Endothelial cell of hepatic sinusoid (primary cell): Measurements from ENCODE around the gene FAM98C.
"Not testable (repeated sequence)": the region's sequence is repeated elsewhere in the genome, so short reads cannot be mapped to it uniquely, and the experiment has no call there.

Experiments
- in situ Hi-C: cut with HindIII; loops from 2 replicates; pipeline ENCODE4 v1.10.0; 2017; ENCODE audit warnings: low sequenced_read_pairs

Gene FAM98C

DNA sequence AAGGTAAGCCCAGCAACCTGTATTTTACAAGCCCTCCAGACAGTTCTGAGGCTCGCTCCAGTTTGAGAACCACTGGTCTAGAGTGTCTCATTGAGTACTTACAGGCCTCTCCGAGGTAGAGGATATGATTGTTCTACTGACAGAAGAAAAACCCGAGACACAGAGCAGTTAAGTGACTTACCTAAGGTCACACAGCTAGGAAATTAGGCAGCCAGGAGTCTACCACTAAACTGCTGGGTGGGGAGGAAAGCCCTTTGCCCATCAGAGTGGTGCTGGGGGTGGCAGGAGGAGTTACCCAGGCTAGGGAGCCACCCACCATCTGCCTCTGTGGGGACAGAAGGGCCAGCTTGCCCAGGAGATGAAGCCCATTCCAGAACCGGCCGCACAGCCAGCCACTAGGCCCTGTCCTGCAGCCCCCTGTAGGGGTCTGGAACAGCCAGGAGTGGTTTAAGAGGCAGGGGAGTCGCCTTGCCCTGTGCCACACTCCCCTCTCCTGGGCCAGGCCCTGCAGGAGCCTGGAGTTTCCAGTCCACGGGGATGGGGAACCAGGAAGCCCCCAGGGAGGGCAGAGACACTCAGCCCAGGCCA, 22.4 kb downstream of the FAM98C start:
- in situ Hi-C loops, result no loop called here

- in situ Hi-C loops, result no loop called here
These were observed 23.0 kb downstream of the FAM98C start, which contains the start of gene RASGRP4 for GRCh38 chr19:38425810-38426466. TSS of gene RASGRP4 (minus strand) at chr19:38426219. CDS start at chr19:38426091, 128 bp downstream.

GRCh38 chr19:38427035-38427677, 24.3 kb downstream of the FAM98C start:
- in situ Hi-C loops, result not testable (repeated sequence)

DNA sequence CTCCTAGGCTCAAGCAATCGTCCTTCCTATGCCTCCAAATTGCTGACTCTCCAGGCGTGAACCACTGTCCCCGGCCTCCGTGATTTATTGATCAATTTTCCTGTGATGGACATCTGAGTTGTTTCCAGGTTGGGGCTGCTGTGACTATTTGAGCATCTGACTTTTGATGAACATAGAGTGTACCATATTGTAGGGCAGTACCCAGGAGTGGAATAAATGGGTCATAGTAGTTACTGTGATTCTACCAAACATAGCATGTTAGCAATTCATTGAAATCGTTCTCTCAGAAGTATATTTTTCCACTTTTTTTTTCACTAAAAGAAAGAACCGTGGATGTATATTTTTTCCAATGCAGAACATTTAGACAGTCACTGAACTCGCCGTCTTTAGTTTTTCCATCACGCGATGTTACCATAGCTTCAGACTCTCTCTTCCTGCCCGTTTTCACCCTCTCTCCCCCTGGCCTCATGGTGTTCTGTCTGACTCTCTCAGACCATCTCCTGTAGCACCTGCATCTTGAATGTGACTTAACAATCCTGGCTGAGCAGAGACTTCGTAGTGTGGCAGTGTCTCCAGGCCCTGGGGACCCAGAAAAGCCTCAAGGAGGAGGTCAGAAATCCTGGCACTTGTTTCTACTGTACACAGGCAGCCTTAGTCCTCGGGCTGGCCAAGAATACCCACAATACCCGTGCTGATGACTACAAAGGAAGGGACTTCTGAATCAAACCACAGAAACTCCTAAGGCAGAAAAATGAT, 26.3 kb downstream of the FAM98C start:
- in situ Hi-C loops, result no loop called here

DNA sequence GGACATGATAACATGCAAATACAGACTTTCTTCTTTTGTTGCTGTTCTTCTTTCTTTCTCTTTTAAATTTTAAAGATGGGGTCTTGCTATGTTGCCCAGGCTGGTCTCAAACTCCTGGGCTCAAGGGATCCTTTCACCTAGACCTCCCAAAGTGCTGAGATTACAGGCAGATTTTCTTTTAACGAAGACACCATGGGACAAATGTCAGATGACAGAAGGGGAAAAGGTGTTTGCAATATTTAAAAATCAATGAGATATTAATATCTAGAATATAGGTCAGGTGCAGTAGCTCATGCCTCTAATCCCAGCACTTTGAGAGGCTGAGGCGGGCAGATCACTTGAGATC, 26.9 kb downstream of the FAM98C start:
- in situ Hi-C loops, result no loop called here

DNA sequence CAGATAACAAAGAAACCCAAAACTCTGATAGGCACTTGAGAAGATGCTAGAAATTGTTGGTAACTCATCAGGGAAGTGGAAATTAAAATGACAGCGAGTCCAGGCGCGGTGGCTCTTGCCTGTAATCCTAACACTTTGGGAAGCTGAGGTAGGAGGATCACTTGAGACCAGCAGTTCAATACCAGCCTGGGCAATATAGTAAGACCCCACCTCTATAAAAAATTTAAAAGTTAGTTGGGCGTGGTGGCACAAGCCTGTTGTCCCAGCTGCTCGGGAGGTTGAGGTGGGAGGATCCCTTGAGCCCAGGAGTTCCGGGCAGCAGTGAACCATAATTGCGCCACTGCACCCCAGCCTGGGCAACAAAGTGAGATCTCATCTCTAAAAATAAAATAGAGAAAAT, 28.0 kb downstream of the FAM98C start:
- in situ Hi-C loops, result no loop called here

- in situ Hi-C loops, result no loop called here
These were observed 30.4 kb downstream of the FAM98C start, which contains the start of gene RYR1 for GRCh38 chr19:38433268-38433733. TSS of gene RYR1 (plus strand) at chr19:38433691. CDS start at chr19:38433830, 139 bp downstream.

DNA sequence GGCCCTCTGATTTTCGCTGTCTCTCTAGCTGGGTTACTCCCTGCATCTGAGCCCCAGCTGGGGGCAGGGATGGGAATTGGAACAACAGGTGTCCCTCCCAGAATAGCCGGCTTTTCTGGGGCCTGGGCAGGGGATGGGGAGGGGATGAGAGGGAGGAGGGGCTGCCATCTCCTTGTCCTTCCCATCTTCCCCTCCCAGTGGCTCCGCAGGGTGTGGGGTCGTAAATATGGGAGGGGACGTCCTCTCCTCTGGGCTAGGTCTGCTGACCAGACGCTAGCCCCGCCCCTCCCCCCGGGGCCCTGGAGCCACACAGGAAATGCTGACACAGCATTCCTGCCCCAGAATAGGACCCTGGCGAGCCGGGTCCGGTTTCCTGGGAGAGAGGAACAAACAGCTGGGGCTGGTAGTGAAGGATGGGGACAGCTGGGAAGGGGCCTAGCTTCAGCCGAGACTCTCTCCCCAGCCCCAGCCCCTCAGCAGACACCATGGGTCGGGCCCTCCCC, 31.7 kb downstream of the FAM98C start:
- in situ Hi-C loops, result no loop called here

DNA sequence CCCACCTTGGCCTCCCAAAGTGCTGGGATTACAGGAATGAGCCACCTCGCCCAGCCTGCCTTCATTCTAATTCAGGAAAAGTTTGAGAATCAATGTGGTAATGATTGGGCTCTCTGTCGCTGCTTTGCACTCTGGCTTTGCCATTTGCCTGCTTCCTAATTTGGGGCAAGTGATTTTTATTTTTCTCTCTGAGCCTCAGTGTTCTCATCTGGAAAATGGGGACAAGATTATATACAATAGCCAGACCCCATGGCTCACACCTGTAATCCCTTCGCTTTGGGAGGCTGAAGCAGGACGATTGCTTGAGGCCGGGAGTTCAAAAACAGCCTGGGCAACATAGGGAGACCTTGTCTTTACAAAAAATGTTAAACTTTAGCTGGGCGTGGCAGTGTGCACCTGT, 34.4 kb downstream of the FAM98C start:
- in situ Hi-C loops, result no loop called here

DNA sequence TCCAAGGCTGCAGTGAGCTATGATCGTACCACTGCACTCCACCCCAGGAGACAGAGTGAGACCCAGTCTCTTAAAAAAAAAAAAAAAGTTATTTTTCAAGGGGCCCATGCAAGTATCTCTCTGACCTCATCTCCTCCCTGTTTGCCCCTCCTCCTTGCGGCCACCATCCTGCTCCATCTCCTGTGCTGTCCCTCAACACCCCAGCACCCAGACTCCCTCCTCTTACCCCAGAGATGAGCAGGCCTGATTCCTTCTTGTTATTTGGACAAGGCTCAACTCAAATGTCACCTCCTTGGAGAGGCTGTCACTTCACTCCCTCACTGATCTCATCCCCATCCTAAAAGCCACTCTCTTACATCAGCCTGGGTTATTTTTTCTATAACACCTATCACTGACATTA, 35.0 kb downstream of the FAM98C start:
- in situ Hi-C loops, result no loop called here

DNA sequence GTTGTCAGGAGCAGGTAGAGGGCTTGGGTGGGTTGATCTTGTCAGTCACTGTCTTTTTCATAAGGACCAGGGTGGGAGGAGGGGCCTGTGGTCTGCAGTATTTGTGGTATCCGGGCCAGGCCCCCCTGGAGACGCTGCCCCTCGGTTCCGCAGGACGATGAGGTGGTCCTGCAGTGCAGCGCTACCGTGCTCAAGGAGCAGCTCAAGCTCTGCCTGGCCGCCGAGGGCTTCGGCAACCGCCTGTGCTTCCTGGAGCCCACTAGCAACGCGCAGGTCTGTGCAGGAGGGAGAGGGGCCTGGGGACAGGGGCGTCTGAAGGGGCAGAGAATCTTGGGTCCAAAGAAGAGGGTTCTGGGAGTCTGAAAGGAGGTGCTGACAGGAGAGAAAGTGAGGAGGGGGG, 37.7 kb downstream of the FAM98C start:
- in situ Hi-C loops, result no loop called here

DNA sequence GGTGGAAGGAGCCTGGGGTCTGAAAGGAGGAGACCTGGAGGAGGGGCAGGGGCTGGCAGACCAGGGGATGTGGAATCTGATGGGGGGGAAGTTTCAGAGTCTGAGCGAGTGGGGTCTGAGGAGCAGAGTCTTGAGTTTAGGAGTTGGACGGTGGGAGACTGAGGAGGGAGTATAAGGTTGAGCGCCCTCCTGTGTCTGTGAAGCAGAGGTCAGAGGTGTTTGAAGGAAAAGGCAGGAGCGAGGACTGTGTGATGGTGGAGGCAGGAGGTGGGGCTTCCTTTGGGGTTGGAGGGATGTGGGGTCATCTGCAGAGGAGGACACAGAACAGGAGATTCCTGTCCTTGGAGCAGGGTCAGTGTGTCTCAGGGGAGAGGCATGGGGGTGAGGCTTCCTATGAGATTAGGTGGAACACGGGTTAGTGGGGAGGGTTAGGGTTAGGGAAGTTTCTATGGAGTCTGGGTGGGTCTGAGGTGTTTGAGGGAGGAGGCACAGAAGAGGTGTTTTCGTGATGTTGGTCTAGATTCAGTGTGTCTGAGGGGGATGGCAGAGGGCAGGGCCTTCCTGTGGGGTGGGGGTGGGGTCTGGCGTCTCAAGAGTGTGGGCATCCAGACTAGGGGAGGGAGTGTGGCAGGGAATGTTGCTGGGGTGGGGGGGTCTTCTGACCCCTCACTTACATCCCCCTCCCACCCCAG, 38.9 kb downstream of the FAM98C start:
- in situ Hi-C loops, result no loop called here

- in situ Hi-C loops, result no loop called here
These were observed 39.8 kb downstream of the FAM98C start for GRCh38 chr19:38442736-38443135.

GRCh38 chr19:38443458-38443999, 40.6 kb downstream of the FAM98C start:
- in situ Hi-C loops, result no loop called here

- in situ Hi-C loops, result no loop called here
These were observed 41.1 kb downstream of the FAM98C start for GRCh38 chr19:38444026-38444425.

GRCh38 chr19:38445362-38445761, 42.5 kb downstream of the FAM98C start:
- in situ Hi-C loops, result no loop called here

DNA sequence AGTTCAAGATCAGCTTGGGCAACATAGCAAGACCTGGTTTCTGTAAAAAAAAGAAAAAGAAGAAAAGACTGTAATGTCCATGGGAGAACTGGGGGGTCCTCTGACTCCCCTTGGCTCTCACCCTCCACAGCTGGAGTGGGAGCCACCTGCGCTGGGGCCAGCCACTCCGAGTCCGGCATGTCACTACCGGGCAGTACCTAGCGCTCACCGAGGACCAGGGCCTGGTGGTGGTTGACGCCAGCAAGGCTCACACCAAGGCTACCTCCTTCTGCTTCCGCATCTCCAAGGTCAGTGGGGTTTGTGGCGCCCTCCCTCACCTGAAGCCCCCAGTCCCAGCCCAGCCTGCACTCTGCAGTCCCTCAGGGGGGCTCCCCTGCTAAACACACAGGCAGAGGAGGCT, 45.3 kb downstream of the FAM98C start:
- in situ Hi-C loops, result no loop called here

DNA sequence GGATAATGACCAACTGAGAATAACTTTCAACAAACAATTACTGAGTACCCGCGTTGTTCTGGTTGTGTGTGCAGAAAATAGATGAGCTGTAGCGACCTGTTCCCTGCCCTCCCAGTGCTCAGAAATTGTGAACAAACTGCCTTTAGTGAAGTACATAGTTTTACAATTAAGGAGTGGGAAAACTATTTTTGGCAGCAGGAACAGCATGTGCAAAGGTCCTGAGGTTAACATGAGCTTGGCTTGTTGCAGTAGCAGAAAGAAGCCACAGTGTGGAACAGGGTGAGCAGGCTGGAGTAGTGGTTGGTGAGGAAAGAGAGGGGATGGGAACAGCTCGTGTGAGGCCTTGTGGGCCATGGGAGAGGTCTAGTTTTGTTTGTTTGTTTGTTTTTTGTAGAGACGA, 46.6 kb downstream of the FAM98C start:
- in situ Hi-C loops, result no loop called here

DNA sequence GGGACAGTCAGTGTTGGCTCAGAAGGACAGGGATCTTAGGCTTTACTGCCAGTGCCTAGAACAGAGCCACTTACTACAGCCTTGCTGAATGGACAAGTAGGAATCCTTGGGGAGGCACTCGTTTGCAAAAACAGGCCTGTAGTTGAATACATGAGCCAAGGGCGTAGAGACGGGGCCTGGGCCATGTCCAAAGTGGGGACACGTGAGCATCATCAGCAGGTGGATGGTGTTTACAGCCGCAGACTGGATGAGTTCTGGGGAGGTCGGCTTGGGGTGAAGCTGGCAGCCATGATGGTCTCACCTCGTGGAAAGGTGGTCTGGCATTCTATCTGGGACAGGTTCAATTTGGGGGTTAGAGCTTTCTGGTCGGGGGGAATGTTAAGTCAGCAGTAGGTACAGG, 48.1 kb downstream of the FAM98C start:
- in situ Hi-C loops, result loop anchor here (5.0 to 10.0 kb wide), 2 partner anchors 76 to 134 kb away; no protein-coding TSS in a partner anchor

GRCh38 chr19:38451629-38452028, 48.7 kb downstream of the FAM98C start:
- in situ Hi-C loops, result loop anchor here (5.0 to 10.0 kb wide), 2 partner anchors 76 to 133 kb away; no protein-coding TSS in a partner anchor
